Measurements from ENCODE around the gene ITGB6.
"Not testable (repeated sequence)": the region's sequence is repeated elsewhere in the genome, so short reads cannot be mapped to it uniquely, and the experiment has no call there.

ITGB6 gene

GRCh38 chr2:160180172-160180571 lies 19.9 kb downstream of the ITGB6 start:
- DNase-seq: no peak

GRCh38 chr2:160175169-160176134 lies 24.6 kb downstream of the ITGB6 start:
- no peak for DNase-seq

- DNase-seq: no peak
Observed at GRCh38 chr2:160174322-160174721, 25.8 kb downstream of the ITGB6 start.

- no peak for DNase-seq
Observed at GRCh38 chr2:160169988-160170387, 30.1 kb downstream of the ITGB6 start.

GRCh38 chr2:160169471-160169870 lies 30.6 kb downstream of the ITGB6 start:
- DNase-seq: no peak

GRCh38 chr2:160168878-160169277 lies 31.2 kb downstream of the ITGB6 start:
- DNase-seq: no peak

- no peak for DNase-seq
Observed at GRCh38 chr2:160167089-160167740, 32.9 kb downstream of the ITGB6 start.

- no peak for DNase-seq
Observed at GRCh38 chr2:160165996-160166395, 34.1 kb downstream of the ITGB6 start.

GRCh38 chr2:160165081-160165480 lies 35.0 kb downstream of the ITGB6 start:
- DNase-seq: no peak

- peak; percentile 46 for DNase-seq
Observed at GRCh38 chr2:160157861-160158829, 41.9 kb downstream of the ITGB6 start.

- no peak for DNase-seq
Observed at GRCh38 chr2:160156665-160157064, 43.4 kb downstream of the ITGB6 start.

- no peak for DNase-seq
Observed at GRCh38 chr2:160156100-160156499, 44.0 kb downstream of the ITGB6 start.

GRCh38 chr2:160148419-160148818 lies 51.7 kb downstream of the ITGB6 start:
- DNase-seq: not testable (repeated sequence)

- DNase-seq: no peak
Observed at GRCh38 chr2:160145471-160145870, 54.6 kb downstream of the ITGB6 start.

GRCh38 chr2:160144280-160144990 lies 55.6 kb downstream of the ITGB6 start:
- no peak for DNase-seq

- DNase-seq: no peak
Observed at GRCh38 chr2:160142472-160142871, 57.6 kb downstream of the ITGB6 start.

GRCh38 chr2:160141912-160142311 lies 58.2 kb downstream of the ITGB6 start:
- no peak for DNase-seq

GRCh38 chr2:160141419-160141818 lies 58.7 kb downstream of the ITGB6 start:
- no peak for DNase-seq

- no peak for DNase-seq
Observed at GRCh38 chr2:160140471-160140870, 59.6 kb downstream of the ITGB6 start.

- DNase-seq: no peak
Observed at GRCh38 chr2:160139991-160140390, 60.1 kb downstream of the ITGB6 start.

GRCh38 chr2:160139350-160139749 lies 60.7 kb downstream of the ITGB6 start:
- DNase-seq: no peak

- no peak for DNase-seq
Observed at GRCh38 chr2:160138406-160138805, 61.7 kb downstream of the ITGB6 start.
